ENCODE measurements around the gene SMPD2. TPM values are rescaled to one million over a fixed set of nuclear protein-coding genes. Genes with fewer than 3 reads are reported as not detected.
A peak's percentile ranks its signal among the peaks of the same experiment; 100 is the strongest.

SMPD2 gene
- total RNA-seq, 1 experiment from 2014 or later: 8.2 TPM

DNA sequence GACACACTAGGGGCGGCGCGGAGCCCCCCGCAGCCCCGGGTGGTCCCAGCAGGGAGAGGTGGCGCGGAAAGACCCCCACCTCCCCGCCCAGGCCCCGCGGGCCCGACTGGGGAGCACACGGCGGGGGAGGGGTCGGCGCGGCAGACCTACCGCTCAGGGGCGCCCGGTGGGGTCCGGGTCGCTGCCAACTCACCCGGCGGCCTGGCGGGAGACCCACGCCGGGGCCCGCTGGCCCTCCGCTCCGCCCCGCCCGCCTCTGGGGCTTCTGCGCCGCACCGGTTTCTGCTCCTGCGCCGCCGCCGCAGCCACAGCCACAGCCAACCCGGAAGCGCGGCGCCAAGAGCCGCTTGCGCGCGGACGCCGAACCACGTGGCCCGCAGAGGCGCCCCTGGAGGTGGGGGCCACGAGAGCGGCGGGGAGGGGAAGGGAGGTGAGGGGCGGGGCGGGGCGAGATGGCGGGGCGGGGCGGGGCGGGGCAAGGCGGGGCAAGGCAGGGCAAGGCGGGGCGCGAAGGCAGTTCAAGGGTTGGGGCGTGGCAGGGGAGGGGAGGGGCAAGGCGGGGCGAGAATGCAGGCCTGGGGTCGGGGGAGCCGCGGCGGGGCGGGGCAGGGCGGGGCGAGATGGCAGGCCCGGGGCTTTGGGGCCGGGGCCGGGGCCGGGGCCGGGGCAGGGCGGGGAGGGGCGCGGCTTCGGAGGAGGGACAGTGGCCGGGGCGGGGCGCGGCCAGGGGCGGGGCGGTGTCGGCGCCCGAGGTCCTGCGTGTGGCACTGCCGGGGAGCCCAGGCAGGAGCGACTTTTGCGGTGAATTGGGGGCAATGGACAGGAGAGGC is 42.6 kb downstream of the SMPD2 start, which contains the start of gene ZBTB24:
Gene ZBTB24, minus strand, starts transcription at position 315 of the 830 bp plus-strand sequence. CDS start 1,193 bp downstream, outside the sequence.
- Histone ChIP-seq H3K4me2 (peak within 1 kb of the TSS; percentile 82), H3K9me2 (ENCODE audit: insufficient read depth) (no peaks in the 10 kb centered on the region), H3K4me1 (replicated peaks; ENCODE audit: insufficient read depth) (peaks cover 53% of the 10 kb centered on the region), H3K9me3 (ENCODE audit: insufficient read depth, low read depth) (no peaks in the 10 kb centered on the region), H3F3A (ENCODE audit: insufficient read depth, low read depth) (peaks cover 18% of the 10 kb centered on the region; the same call in 1 of the 2 replicates), H3K27ac (peak within 1 kb of the TSS; percentile 10; the same call in 1 of the 2 replicates), H3K36me3 (ENCODE audit: low read depth) (peaks cover 25% of the 10 kb centered on the region), H4K20me1 (ENCODE audit: insufficient read depth) (peaks cover 18% of the 10 kb centered on the region), H2AFZ (peak within 1 kb of the TSS; percentile 88), H3K79me2 (ENCODE audit: low read depth) (peaks cover 47% of the 10 kb centered on the region), H3K4me3 (peak within 1 kb of the TSS; percentile 75), H3K27me3 (ENCODE audit: insufficient read depth, low read depth) (no peaks in the 10 kb centered on the region)
- TF ChIP-seq, protein P1, sequence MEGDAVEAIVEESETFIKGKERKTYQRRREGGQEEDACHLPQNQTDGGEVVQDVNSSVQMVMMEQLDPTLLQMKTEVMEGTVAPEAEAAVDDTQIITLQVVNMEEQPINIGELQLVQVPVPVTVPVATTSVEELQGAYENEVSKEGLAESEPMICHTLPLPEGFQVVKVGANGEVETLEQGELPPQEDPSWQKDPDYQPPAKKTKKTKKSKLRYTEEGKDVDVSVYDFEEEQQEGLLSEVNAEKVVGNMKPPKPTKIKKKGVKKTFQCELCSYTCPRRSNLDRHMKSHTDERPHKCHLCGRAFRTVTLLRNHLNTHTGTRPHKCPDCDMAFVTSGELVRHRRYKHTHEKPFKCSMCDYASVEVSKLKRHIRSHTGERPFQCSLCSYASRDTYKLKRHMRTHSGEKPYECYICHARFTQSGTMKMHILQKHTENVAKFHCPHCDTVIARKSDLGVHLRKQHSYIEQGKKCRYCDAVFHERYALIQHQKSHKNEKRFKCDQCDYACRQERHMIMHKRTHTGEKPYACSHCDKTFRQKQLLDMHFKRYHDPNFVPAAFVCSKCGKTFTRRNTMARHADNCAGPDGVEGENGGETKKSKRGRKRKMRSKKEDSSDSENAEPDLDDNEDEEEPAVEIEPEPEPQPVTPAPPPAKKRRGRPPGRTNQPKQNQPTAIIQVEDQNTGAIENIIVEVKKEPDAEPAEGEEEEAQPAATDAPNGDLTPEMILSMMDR (conservative IDR thresholded peaks at IDR 0.05): no peak
- no peak for TF ChIP-seq EZH2 (IDR thresholded peaks at IDR 0.05; ENCODE audit: low read depth)
- ChIA-PET CTCF (interaction anchor here (0.6 kb wide), 1 partner anchor 12 kb away, joined by 3 read pairs; no protein-coding TSS in a partner anchor), POLR2A (ENCODE audit: unreplicated experiment) (interaction anchor here (0.7 kb wide), 1 partner anchor 100 kb away, joined by 4 read pairs; no protein-coding TSS in a partner anchor)
- intact Hi-C loops (cut with micrococcal nuclease; ENCODE audit: unreplicated experiment): loop anchor here (2.0 to 10.0 kb wide), 3 partner anchors 42 to 388 kb away; partner anchors contain the start of genes CD164, CEP57L1, PPIL6 and SESN1
- BruUV-seq (replicated peaks): no TSS peak
- peak; percentile 79 to 90 for DNase-seq

DNA sequence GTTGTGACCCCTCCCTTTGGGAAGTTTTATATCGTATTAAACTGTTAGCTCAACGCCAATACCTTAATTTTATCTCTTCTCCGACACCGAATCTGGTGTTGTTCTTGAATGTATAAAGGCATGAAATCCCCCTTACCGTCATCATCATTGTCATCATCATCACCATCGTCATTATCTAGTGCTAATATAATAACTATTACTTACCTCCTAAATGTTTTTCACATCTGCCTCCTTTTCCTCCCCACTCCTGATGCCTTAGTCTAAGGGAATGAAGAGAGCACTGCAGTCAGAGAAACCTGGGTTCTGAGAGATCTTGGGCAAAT is 43.2 kb downstream of the SMPD2 start:
- Histone ChIP-seq H3K9me3 (ENCODE audit: insufficient read depth, low read depth) (no peaks in the 10 kb centered on the region), H3K4me2 (peak overlapping the region; percentile 82), H3K27me3 (ENCODE audit: insufficient read depth, low read depth) (no peaks in the 10 kb centered on the region), H3K36me3 (ENCODE audit: low read depth) (peaks cover 25% of the 10 kb centered on the region), H3F3A (ENCODE audit: insufficient read depth, low read depth) (peaks cover 18% of the 10 kb centered on the region; the same call in 1 of the 2 replicates), H3K4me3 (peak overlapping the region; percentile 53; the same call in 1 of the 2 replicates), H3K79me2 (ENCODE audit: low read depth) (peaks cover 41% of the 10 kb centered on the region), H2AFZ (peak overlapping the region; percentile 79; the same call in 1 of the 2 replicates), H3K27ac (no peak overlapping the region), H4K20me1 (ENCODE audit: insufficient read depth) (peaks cover 12% of the 10 kb centered on the region), H3K9me2 (ENCODE audit: insufficient read depth) (no peaks in the 10 kb centered on the region), H3K4me1 (replicated peaks; ENCODE audit: insufficient read depth) (peaks cover 50% of the 10 kb centered on the region)
- POLR2A ChIA-PET (ENCODE audit: unreplicated experiment): no interaction called here
- no peak for DNase-seq
- no TSS peak for BruUV-seq (replicated peaks)
- CTCF ChIA-PET: interaction anchor here (0.6 kb wide), 1 partner anchor 11 kb away, joined by 3 read pairs; no protein-coding TSS in a partner anchor
- TF ChIP-seq EZH2 (IDR thresholded peaks at IDR 0.05; ENCODE audit: low read depth): no peak
- TF ChIP-seq, protein P1 (conservative IDR thresholded peaks at IDR 0.05): no peak
- intact Hi-C loops (cut with micrococcal nuclease; ENCODE audit: unreplicated experiment): loop anchor here (2.0 to 10.0 kb wide), 3 partner anchors 43 to 389 kb away; partner anchors contain the start of genes CD164, CEP57L1, PPIL6 and SESN1

DNA sequence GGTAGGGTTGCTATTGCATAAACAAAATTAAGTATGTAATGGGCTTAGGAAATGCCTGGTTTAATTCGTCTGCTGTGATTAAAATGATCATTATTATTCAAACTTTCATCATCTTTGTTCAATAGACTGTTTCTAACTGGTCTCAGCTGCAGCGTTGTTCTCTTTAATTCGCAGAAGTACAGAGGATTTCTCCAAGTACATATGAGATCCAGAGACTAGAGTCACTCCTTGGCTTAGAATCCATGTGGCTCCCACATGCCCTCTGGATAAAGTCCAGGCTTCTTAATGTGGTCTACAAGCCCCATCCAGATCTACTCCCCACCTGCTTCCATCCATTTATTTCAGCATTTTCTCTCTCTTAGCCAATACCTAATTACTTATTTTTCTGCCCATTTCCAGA is 43.6 kb downstream of the SMPD2 start:
- TF ChIP-seq EZH2 (IDR thresholded peaks at IDR 0.05; ENCODE audit: low read depth): no peak
- TF ChIP-seq, protein P1 (conservative IDR thresholded peaks at IDR 0.05): no peak
- Histone ChIP-seq H4K20me1 (ENCODE audit: insufficient read depth) (peaks cover 10% of the 10 kb centered on the region), H3K9me2 (ENCODE audit: insufficient read depth) (no peaks in the 10 kb centered on the region), H3K27me3 (ENCODE audit: insufficient read depth, low read depth) (no peaks in the 10 kb centered on the region), H3F3A (ENCODE audit: insufficient read depth, low read depth) (peaks cover 18% of the 10 kb centered on the region; the same call in 1 of the 2 replicates), H3K4me1 (replicated peaks; ENCODE audit: insufficient read depth) (peaks cover 46% of the 10 kb centered on the region), H3K9me3 (ENCODE audit: insufficient read depth, low read depth) (no peaks in the 10 kb centered on the region), H2AFZ (0 out of 2 replicates have a peak overlapping the region, but pooled peaks have one; percentile 79), H3K36me3 (ENCODE audit: low read depth) (peaks cover 24% of the 10 kb centered on the region), H3K4me2 (peak overlapping the region; percentile 82), H3K79me2 (ENCODE audit: low read depth) (peaks cover 37% of the 10 kb centered on the region), H3K27ac (no peak overlapping the region), H3K4me3 (peak overlapping the region; percentile 53; the same call in 1 of the 2 replicates)
- POLR2A ChIA-PET (ENCODE audit: unreplicated experiment): interaction anchor here (0.6 kb wide), 1 partner anchor 43 kb away, joined by 8 read pairs; the partner anchor contains the start of genes PPIL6 and SMPD2
- CTCF ChIA-PET: interaction anchor here (0.6 kb wide), 1 partner anchor 11 kb away, joined by 3 read pairs; no protein-coding TSS in a partner anchor
- intact Hi-C loops (cut with micrococcal nuclease; ENCODE audit: unreplicated experiment): loop anchor here (10.0 kb wide), 1 partner anchor 389 kb away; the partner anchor contains the start of genes CEP57L1 and SESN1
- DNase-seq: no peak
- BruUV-seq (replicated peaks): no TSS peak

Measured in PC-9 (cell line).